ENCODE data around the gene FILIP1L.

GRCh38 chr3:100029052-100029451, 85.2 kb downstream of the FILIP1L start:
- no peak for TF ChIP-seq TAF1 (IDR thresholded peaks at IDR 0.05; ENCODE audit: borderline replicate concordance, insufficient read depth, low read length)
- no peak for TF ChIP-seq REST (IDR thresholded peaks at IDR 0.05; ENCODE audit: insufficient read depth in 1 of 2, low read depth in 2 of 2, low read length in 2 of 2)
- TF ChIP-seq POLR2AphosphoS5 (IDR thresholded peaks at IDR 0.05; ENCODE audit: low read depth, low read length): no peak
- TF ChIP-seq SIN3A (IDR thresholded peaks at IDR 0.05; ENCODE audit: borderline replicate concordance, insufficient read depth, low read length): no peak
